GM18505 (cell line): ENCODE measurements around the gene ITPR2.
"Not testable (repeated sequence)": the region's sequence is repeated elsewhere in the genome, so short reads cannot be mapped to it uniquely, and the experiment has no call there.

Experiments used
- ATAC-seq: cut with Tn5 transposase; IDR thresholded peaks from one replicate; pipeline ENCODE4 v1.9.1; 2021; ENCODE audit not compliant: unreplicated experiment
- POLR2A ChIP-seq: IDR thresholded peaks from 4 replicates; pipeline ENCODE4 v1.6.1; 2011; ENCODE audit warnings: borderline replicate concordance; ENCODE audit not compliant: insufficient read depth, insufficient read length; ENCODE audit errors: extremely low read depth

ITPR2 gene

GRCh38 chr12:26777236-26777635, 55.8 kb downstream of the ITPR2 start:
- no peak for TF ChIP-seq POLR2A
- ATAC-seq = no peak

GRCh38 chr12:26775991-26776390, 57.0 kb downstream of the ITPR2 start:
- ATAC-seq = not testable (repeated sequence)

- no peak for TF ChIP-seq POLR2A
- ATAC-seq = no peak
Measured at GRCh38 chr12:26773313-26774104, 59.5 kb downstream of the ITPR2 start.

- ATAC-seq = no peak
- TF ChIP-seq POLR2A = no peak
Measured at GRCh38 chr12:26771861-26772260, 61.1 kb downstream of the ITPR2 start.

- TF ChIP-seq POLR2A = no peak
- ATAC-seq = no peak
Measured at GRCh38 chr12:26770239-26771070, 62.5 kb downstream of the ITPR2 start.

GRCh38 chr12:26769611-26770010, 63.4 kb downstream of the ITPR2 start:
- no peak for TF ChIP-seq POLR2A
- ATAC-seq = no peak

- ATAC-seq = peak; percentile 65
- no peak for TF ChIP-seq POLR2A
Measured at GRCh38 chr12:26768611-26769603, 64.1 kb downstream of the ITPR2 start.

- ATAC-seq = no peak
- TF ChIP-seq POLR2A = no peak
Measured at GRCh38 chr12:26767865-26768264, 65.1 kb downstream of the ITPR2 start.

GRCh38 chr12:26767116-26767515, 65.9 kb downstream of the ITPR2 start:
- ATAC-seq = no peak

GRCh38 chr12:26762186-26762585, 70.8 kb downstream of the ITPR2 start:
- no peak for ATAC-seq
- no peak for TF ChIP-seq POLR2A

More at GRCh38 chr12:26767116-26767515, 65.9 kb downstream of the ITPR2 start:
- TF ChIP-seq POLR2A = no peak

GRCh38 chr12:26761775-26762174, 71.2 kb downstream of the ITPR2 start:
- no peak for TF ChIP-seq POLR2A
- ATAC-seq = no peak

GRCh38 chr12:26760657-26761293, 72.2 kb downstream of the ITPR2 start:
- TF ChIP-seq POLR2A = no peak

GRCh38 chr12:26755362-26755761, 77.6 kb downstream of the ITPR2 start:
- ATAC-seq = not testable (repeated sequence)

More at GRCh38 chr12:26760657-26761293, 72.2 kb downstream of the ITPR2 start:
- ATAC-seq = no peak
